ENCODE results near the gene PWWP2B.

DNA sequence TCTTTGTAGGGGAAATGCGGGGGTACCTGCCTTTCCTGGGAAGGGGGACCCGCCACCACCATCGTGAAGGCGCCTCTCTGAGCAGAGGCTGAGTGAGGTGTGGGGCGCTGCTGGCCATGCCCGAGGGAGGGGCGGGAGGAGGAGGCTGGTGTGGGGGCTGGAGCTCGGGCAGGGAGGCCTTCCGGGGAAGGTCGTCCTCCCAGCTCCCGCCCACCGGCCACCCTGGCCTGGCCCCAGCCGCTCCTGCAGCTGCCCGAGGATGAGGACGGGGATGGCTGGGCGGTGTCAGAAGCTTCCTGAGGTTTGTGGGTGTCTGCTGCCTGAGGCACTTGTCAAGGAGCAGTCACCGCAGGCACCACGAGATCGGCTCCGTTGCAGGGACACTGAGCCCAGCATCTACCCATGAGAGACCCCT is 11.4 kb downstream of the PWWP2B start:
- TF ChIP-seq CTCF (IDR thresholded peaks at IDR 0.05) (no peak), POLR2A (IDR thresholded peaks at IDR 0.05) (no peak), EP300 (IDR thresholded peaks at IDR 0.05) (no peak)

All from sigmoid colon (tissue), 4 donors.